Measurements from ENCODE around the gene RNF41. TPM values are rescaled to one million over a fixed set of nuclear protein-coding genes. Genes with fewer than 3 reads are reported as not detected.

The RNF41 gene
- total RNA-seq, 1 donor from 2014 or later: 57.2 TPM

DNA sequence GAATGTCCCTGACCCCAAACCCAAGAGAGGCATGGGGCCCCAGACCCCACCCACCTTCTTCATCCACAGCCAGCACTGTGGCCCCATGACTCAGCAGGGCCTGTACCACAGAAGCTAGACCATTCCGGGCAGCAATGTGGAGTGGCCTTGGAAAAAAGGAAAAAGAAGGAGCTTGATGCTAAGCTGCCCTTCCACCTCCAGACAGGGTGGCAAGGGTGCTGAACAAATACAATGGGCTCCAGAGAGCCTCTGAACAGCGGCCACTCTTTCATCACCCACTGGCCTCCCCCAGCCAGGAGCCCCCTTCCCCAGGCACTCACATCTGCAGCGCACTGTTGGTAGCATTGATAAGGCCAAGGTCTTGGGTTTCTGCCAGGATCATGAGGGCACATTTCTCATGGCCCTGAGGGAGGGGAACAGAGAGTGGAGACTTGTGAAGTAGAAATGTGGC is 22.0 kb upstream of the RNF41 start:
- DNase-seq (ENCODE audit: low spot score): no peak

DNA sequence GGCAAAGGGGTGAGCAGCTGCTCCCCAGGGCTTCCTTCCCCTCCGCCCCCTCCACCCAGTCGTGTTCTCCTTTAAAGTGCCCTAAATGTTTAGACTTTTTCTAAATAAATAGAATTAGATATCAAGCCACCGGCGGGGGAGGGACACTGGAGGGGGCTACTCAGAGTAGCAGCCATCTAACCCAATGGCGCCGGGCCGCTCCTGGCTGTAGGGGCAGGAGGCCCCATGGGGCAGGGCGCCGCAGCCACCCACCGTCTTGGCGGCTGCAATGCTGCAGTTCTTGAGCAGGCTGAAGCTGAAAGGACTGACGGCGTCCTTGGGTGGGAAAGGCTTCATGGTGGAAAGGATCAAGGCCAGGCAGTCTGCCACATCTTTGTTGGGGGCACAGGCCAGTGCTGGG is 21.3 kb upstream of the RNF41 start:
- no peak for DNase-seq (ENCODE audit: low spot score)

DNA sequence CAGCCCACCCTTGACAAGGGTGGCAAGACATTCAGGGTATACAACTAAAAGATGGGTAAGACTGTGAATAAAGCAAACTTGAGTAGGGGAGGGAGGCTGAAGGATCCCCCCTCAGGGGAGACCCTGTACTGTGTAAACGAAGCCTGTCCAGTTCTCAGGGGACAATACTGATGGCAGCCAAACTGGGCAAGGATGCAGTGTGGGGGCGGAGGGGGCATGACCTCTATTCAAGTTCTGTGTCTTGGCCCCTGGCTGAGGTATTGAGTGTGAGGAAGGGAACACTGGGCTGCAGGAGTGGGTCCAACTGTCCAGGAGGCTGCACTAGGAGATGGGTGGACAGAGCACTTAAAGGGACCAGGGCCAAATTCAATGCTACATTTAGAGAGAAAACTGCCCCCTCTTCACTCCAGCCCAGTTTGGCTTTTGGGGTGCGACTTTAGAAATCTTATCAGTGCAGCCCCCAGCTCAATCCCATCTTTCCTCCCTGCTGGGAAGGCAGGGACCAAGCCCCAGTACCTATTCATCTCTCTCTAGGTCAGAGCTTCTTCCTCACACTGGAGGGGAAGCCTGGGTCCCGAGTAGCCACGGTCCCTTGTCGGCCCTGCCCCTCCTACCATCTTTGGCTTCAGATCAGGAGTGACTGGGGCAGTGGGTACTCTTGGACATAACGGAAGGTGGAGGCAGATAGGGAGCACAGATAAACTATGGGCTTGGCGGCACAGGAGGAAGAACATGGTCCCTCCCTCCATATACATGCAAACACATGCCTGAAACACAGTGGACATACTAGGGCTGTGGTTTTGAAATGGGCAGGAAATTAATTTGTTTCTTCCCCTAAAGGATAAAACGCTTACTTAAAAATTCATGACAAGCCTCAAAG is 19.9 kb upstream of the RNF41 start:
- DNase-seq (ENCODE audit: low spot score): no peak

DNA sequence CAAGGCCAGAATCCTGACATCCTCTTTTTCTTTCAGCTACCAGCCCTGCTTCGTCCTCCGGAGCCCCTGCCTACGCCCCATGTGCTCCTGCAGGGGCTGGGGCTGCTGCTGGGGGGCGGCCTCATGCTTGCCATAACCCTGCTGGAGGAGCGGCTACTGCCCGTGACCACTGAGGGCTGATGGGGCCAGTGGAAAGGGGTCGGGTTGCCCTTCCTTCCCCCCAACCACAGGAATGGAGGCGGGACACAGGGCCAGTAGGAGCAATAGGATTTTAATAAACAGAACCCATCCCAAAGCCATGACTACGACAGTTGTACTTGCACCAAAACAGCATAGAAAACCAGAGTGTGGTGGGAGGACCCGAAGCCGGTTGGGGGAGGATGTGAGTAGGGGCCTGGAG is 15.8 kb upstream of the RNF41 start:
- DNase-seq (ENCODE audit: low spot score): no peak

DNA sequence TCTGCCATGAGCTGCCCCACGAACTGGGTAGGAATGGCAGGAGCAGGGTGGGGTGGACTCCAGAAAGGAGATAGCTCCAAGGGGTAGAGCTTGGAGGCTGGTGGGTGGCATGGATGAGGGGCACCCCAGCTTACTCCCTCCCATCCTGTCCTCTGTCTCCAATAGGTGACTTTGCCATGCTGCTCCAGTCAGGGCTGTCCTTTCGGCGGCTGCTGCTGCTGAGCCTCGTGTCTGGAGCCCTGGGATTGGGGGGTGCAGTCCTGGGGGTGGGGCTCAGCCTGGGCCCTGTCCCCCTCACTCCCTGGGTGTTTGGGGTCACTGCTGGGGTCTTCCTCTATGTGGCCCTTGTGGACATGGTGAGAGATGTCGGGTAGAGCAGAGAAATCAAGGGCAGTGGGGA is 15.3 kb upstream of the RNF41 start:
- DNase-seq (ENCODE audit: low spot score): no peak

DNA sequence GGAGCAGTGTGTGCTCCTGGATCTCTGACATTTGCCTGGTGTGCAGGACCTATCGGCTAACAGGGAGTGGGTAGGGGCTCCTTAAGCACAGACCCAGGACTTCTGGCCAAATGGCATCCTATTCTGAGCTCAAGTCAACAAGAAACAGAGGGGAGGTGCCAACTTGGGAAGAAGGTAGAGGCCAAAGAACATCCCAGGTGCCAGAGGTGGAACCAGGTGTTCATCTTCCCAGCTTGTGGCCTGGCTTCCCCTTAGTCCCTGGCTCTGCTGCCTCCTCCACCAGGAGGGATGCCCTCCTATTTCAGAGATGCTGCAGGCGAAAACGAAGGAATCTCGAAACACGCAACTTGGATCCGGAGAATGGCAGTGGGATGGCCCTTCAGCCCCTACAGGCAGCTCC is 14.4 kb upstream of the RNF41 start:
- DNase-seq (ENCODE audit: low spot score): no peak

DNA sequence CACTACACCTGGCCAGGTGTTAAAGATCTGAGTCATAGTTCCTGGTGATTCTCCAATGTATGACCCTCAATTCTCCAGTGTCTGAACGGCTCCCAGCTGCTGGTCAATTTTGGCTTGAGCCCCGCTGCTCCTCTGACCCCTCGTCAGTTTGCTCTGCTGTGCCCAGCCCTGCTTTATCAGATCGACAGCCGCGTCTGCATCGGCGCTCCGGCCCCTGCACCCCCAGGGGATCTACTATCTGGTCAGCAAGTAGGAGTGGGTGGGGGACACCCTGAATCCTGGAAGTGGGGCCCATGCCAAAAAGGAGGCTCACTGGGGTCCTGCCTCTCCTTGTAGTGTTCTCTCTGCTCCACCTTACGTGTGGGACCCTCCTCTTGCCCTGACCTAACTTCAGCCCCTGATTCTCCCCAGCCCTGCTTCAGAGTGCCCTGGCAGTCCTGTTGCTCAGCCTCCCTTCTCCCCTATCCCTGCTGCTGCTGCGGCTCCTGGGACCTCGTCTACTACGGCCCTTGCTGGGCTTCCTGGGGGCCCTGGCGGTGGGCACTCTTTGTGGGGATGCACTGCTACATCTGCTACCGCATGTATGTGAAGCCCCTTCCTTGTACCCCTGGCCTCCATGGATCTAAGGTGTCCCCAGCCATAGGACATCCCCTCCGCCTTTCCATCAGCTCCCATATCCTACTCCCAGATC is 13.2 kb upstream of the RNF41 start:
- no peak for DNase-seq (ENCODE audit: low spot score)

DNA sequence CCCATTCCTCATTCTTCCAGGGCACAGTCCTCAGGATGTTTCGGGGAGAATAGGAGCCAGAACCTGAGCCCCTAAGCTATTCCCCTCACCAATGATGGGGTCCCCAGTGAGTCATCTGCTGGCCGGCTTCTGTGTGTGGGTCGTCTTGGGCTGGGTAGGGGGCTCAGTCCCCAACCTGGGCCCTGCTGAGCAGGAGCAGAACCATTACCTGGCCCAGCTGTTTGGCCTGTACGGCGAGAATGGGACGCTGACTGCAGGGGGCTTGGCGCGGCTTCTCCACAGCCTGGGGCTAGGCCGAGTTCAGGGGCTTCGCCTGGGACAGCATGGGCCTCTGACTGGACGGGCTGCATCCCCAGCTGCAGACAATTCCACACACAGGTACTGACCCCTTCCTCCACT is 9.5 kb upstream of the RNF41 start:
- no peak for DNase-seq (ENCODE audit: low spot score)

DNA sequence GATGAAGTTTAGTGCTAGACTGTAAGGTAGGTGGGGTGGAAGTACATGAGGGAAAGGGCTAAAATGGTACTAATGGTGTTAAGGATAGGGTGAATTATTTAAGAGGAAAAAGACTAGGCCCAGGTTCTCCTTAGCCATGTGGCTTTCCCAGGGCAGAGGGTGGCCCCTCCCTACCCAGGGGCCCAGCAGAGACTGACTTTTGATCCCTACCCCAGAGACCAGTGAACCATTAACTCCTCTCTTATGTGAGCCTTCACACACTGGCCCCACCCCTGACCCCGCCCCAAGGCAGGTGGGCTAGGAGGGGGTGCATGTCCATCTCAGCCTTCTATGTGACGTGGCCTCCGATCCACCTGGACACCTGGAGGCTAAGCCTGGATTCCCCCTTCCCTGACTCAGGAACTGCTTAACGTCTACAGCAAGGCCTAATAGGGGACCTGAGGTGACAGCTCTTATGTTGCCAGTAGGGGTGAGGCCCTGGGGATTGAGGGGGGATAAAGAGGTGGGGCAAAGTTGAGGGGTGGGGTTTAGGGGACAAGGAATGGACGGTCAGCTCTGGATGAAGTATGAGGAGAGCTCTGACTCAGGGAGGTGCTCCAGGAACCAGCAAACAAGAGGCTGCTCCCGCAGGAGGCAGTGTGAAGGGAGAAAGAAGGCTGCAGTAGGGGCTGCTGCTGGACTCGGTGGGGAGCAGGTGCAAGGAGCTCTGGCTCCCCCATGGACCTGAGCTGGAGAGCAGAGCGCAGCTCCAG is 8.9 kb upstream of the RNF41 start:
- DNase-seq (ENCODE audit: low spot score): no peak

DNA sequence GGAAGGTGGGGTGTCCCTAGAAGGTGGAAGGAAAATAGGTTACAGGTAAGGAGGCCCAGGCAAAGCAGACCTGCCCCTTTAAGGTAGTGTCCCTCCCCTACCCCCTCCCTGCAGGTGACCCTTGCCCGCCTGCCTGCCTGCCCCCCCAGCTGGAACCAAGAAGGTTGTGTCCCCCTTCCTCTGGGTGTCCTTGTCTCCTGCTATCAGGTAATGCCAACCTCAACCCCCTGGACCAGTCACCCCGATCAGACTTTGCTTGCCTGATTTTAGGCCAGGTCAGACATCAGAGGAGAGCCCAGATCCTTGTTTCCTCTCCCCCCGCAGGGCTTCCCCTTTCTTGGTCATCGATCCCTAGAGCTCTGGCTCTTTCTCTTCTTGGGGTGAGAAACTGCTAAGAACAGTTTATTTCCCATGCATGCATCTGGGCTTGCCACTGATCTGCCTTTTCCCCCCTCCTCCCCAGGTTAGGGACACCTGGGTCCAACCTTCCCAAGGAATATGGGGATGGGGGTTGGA is 8.3 kb upstream of the RNF41 start, which contains the start of gene SLC39A5:
Gene SLC39A5 (plus strand): TSS at position 136 of the 516 bp plus-strand sequence. CDS start 1,224 bp downstream, outside the sequence.
- DNase-seq (ENCODE audit: low spot score): no peak

DNA sequence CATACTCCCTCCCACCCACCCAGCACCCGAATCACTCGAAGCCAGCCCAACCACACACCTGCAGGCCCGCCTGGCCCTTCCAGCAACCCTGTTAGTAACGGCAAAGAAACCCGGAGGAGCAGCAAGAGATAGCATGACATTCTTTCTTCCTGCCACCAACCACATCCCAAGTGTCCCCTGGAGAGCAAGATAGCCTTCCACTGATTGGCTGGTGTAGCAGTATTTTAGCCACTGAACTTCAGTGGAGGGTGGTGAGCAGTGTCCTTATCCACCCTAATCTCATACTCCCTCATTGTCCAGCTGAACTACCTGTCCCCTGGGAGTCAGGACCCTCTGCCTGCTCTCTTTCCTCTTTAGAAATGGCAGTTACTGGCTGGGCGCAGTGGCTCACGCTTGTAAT is 7.4 kb upstream of the RNF41 start:
- no peak for DNase-seq (ENCODE audit: low spot score)

DNA sequence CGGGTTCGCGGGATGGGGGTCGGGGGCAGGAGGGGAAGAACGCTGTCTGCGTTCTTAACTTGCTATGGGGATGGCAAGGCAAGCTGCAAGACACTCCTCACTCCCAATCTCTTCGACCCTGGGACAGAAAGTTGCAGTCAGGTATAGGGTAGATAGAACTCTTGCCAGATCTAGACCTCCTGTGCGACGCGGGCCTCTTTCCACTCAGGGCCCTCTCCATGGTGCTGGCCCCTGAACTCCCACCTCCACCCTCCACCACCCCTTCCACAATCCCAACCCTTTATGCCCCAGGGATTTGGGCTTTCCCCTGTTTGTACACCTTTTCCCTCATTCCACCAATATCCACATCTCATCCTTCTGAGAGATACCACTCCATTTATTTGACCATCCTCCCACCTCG is 3.2 kb upstream of the RNF41 start:
- DNase-seq (ENCODE audit: low spot score): no peak

DNA sequence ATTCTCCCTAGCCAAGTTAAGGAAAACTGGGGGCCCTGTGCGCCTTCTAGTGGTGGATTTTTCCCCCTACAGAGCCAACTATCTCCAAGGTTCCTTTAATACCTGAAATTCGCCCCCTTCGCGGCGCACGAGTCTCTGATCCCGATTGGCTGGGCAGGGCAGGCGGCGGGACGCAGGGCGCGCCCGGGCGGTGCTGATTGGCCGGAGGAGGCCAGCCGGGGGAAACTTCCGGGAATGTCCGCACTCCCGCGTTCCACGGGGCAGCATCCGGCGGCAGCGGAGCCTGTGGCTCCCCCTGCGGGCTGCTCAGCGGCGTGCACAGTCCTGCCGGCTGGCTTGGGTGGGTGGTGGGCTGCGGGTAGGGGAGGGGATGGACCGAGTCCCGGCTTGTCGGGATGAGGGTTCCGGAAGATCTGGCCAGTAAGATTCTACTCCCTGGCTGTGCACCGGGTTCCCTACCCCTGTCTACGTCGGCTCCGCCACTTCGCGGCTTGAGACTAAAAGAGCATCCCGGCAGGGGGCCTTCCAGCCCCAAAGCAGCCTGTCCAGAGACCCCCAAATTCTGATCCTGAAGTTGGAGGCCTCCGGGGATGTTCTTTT is 2.5 kb upstream of the RNF41 start, which contains the start of gene NABP2:
Gene NABP2 (plus strand): TSS at position 241 of the 600 bp plus-strand sequence. CDS start 515 bp downstream, outside the sequence.
- DNase-seq (ENCODE audit: low spot score): peak; percentile 98

DNA sequence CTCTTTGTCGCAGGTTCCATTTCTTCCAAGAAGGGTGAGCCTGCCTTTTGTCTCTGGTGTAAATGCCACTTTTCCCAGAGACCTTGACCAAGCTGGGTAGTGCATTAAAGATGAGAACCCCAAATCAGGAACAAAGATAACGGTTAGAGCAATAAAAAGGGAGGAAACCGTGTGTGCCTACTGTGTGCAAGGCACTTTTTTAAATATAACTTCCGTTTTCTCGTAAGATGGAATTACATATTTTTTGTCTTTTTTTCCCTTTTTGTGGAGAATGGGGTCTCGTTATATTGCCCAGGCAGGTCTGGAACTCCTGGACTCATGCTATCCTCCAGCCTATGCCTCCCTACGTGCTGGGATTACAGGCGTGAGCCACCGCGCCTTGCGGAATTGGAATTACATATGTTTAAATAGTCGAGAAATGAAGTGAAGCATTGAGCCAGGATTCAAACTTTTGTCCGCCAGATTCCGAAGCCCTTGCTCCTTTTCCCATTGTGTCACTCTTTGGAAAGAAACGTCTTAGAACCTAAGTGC is 1.9 kb upstream of the RNF41 start:
- no peak for DNase-seq (ENCODE audit: low spot score)

DNA sequence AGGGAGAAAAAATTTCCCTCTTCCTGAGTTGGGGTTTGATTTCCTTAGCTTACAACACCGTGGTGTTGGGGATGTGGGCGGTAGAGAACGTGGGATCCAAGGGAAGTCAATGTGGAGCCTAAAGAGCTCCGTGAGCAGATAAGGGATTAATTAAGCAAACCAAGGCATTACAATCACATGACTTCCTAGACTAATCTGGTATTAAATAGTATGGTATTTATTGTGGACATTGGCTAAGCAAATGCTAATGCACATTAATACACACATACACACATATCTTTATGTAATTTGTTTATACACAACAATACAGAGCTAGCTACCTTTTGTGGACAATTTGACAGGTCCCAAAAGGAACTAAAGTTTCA is 791 bp upstream of the RNF41 start:
- no peak for DNase-seq (ENCODE audit: low spot score)

DNA sequence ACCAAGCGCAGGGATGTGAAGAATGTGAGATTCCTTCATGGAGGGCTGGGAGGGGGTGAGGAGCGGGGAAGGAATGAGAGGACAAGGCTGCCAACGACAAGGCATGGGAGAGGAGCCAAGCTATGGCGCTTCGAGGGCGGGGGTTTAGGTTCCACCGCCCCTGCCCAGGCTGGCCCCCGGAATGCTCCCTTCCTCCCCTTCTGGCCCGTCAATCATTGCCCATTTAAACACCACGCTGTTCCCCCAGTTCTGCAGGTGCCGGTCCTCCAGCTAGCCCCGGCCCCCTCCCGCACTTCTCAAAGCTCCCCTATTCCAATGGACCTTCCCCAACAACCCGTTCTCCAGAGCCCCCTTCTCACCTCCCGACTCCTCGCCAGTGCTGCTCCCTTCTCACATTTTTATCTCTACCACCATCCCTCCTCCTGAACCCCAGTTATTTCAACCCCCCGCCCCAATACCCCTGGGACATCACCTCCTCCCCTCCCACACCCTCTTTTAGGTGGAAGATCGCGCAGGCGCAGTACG is 428 bp downstream of the RNF41 start:
- peak; percentile 64 for DNase-seq (ENCODE audit: low spot score)

DNA sequence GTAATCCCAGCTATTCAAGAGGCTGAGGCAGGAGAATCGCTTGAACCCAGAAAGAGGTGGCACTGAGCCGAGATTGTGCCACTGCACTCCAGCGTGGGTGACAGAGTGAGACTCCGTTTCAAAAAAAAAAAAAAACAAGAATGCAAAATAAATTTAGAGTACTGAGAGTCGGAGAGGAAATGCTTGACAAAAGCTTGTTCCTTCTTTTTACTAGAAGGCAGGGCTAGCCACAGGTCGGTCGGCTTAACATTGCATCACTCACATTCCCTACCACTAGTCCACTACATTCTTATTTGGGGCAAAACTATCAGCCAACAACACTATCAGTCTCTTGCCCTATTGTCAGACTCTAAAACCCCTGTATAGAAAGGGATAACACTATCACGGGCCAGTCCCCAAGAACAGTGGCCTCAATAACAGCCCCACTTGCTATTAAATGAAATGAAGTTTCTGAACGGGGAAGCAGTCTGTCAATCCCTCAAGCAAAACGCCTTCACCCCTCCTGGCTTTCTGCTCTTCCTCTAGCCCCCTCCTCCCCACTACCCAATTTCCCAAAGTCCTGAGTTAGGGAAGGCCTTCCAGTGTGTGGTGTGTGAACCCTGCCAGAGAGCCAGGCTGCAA is 1.0 kb downstream of the RNF41 start:
- no peak for DNase-seq (ENCODE audit: low spot score)

DNA sequence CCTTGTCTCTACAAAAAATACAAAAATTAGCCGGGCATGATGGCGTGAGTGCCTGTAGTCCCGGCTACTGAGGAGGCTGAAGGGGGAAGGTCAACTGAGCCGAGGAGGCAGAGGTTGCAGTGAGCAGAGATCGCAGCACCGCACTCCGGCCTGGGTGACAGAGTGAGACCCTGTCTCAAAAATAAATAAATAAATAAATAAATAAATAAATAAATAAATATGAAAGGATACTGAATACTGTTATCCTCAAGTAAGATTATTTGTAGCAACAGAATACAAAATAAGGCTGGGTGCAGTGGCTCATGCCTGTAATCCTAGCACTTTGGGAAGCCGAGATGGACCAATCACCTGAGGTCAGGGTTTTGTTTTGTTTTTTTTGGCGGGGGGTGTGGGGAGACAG is 1.9 kb downstream of the RNF41 start:
- no peak for DNase-seq (ENCODE audit: low spot score)

DNA sequence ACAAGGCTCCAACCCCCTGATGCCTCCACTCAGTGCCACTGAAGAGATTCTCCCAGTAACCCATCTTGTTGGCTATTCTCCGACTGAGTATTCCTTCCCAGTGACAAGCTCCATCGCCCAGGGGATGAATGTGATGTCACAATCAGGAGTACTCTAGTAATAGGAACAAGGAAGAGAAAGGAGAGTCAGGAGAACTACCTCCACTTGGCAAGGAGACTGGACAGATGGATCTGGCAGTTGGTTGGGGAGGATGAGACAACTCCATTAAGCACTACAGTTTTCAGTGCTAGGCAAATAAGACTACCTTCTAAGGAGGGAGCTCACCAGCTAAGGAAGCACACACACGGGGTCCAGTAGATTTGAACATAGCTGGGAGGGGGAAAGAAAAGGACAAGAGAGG is 5.3 kb downstream of the RNF41 start:
- DNase-seq (ENCODE audit: low spot score): no peak

DNA sequence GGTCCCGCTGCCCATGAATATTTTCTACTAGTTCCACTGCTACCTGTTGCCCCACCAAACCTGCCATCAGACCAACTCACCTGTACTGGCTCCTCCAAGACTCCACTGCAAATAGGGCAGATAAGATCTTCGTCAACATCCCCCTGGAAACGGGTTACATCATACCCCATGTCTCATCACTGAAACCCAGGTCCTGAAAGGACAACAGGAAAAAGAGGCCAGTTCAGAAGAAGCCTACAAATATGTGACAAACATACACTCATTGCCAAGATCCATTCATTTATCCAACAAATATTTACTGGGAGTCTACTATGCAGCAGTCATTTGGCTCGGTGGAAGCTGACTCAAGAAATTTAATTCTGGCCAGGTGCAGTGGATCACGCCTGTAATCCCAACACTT is 7.8 kb downstream of the RNF41 start:
- DNase-seq (ENCODE audit: low spot score): no peak

DNA sequence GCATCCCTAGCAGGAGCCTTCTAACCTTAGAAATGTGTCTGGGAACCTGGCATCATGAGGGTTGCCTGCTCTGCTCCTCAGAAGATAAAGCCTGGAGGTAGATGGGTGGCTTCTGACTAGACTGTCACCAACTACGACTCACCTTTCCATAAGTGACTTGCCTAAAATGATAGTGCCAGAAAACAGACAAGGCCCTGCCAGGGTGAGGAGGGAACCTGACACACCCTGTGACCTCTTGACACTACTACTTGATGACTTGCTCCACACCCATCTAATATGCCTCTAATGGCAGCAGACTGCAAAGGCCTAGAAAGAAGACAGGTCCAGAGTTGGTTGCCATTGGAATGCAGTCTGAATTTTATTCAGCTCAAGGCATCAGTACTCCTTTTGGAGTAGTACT is 9.4 kb downstream of the RNF41 start:
- DNase-seq (ENCODE audit: low spot score): no peak

All from mucosa of gallbladder (tissue), 1 donor.